Lung (tissue), 12 donors: Measurements from ENCODE around the gene DYRK1A. TPM values are rescaled to one million over a fixed set of nuclear protein-coding genes. Genes with fewer than 3 reads are reported as not detected.

Experiments used
- ATAC-seq: fragments of 200-7000 bp; cut with Tn5 transposase; one replicate; pipeline ENCODE4 v1.9.1; 2020; ENCODE audit warnings: moderate number of reproducible peaks; ENCODE audit not compliant: insufficient read depth, low FRiP score
- DNase-seq, 3 donors: peaks; one replicate each; pipeline ENCODE4 v3.0.0-alpha.2; 2013 to 2017
- H3K27ac ChIP-seq, 2 donors: one replicate each; pipeline ENCODE4 v1.5.1; 2013; ENCODE audit warnings: mild to moderate bottlenecking in 2 of 2, moderate library complexity in 2 of 2, control low read depth in 1 of 2, inconsistent platforms in 1 of 2, low read depth in 1 of 2, low read length in 1 of 2
- H3K27me3 ChIP-seq, 3 donors: one replicate each; pipeline ENCODE4 v1.5.1; 2013; ENCODE audit warnings: low read length in 2 of 3; ENCODE audit not compliant: control insufficient read depth in 3 of 3, insufficient read depth in 3 of 3
- H3K36me3 ChIP-seq, 4 donors: one replicate each; pipeline ENCODE4 v1.5.1; 2013; ENCODE audit warnings: low read length in 4 of 4, mild to moderate bottlenecking in 1 of 4, moderate library complexity in 1 of 4; ENCODE audit not compliant: control insufficient read depth in 4 of 4, insufficient read depth in 4 of 4
- H3K4me1 ChIP-seq, 5 donors: one replicate each; pipeline ENCODE4 v1.5.1; 2013; ENCODE audit warnings: low read length in 5 of 5, mild to moderate bottlenecking in 2 of 5, moderate library complexity in 1 of 5; ENCODE audit not compliant: control insufficient read depth in 5 of 5, insufficient read depth in 5 of 5
- H3K4me3 ChIP-seq: one replicate; pipeline ENCODE4 v1.5.1; 2013; ENCODE audit warnings: mild to moderate bottlenecking, control low read depth, moderate library complexity
- H3K9ac ChIP-seq, 2 donors: one replicate each; pipeline ENCODE4 v1.5.1; 2013; ENCODE audit warnings: low read length in 2 of 2, control low read depth in 1 of 2; ENCODE audit not compliant: insufficient read depth in 1 of 2
- H3K9me3 ChIP-seq, 4 donors: one replicate each; pipeline ENCODE4 v1.5.1; 2013; ENCODE audit warnings: low read length in 3 of 4, mild to moderate bottlenecking in 1 of 4, moderate library complexity in 1 of 4; ENCODE audit not compliant: control insufficient read depth in 4 of 4, insufficient read depth in 3 of 4
- WGBS, 2 donors: extraction: QIAGEN DNeasy Blood & Tissue Kit; methylation state at CpG; one replicate each; pipeline ENCODE4 v1.1.7; 2013; 5-methylcytosine and 5-hydroxymethylcytosine counted together
- polyA plus RNA-seq, 2 donors: library from polyadenylated mRNA; stranded (reverse); fragments of 200-250 nt; gene quantifications; one replicate each; pipeline ENCODE4 v1.2.1, GENCODE V29; 2013
- total RNA-seq, 2 donors: library from RNA; depleted of rRNA in 1 of 2; stranded (reverse); fragments of >200 nt in 1 of 2; gene quantifications; one replicate each; pipeline ENCODE4 v1.2.1, GENCODE V29; 2014 to 2021
- TF ChIP-seq, protein P1 (sequence below): IDR thresholded peaks from 2 replicates; pipeline ENCODE4 v1.5.1; 2012; ENCODE audit warnings: mild to moderate bottlenecking; ENCODE audit errors: control extremely low read depth, extremely low read depth
- donor health status: control.
- donor health status: control.
- donor health status: Bipolar disorder and iron deficiency.
- donor health status: healthy.
- donor health status: DM: yes; HTN: yes; CAD: no.

Gene DYRK1A
- total and polyA plus RNA-seq, 4 donors = 22.1 to 149 (median 43.3) TPM

DNA sequence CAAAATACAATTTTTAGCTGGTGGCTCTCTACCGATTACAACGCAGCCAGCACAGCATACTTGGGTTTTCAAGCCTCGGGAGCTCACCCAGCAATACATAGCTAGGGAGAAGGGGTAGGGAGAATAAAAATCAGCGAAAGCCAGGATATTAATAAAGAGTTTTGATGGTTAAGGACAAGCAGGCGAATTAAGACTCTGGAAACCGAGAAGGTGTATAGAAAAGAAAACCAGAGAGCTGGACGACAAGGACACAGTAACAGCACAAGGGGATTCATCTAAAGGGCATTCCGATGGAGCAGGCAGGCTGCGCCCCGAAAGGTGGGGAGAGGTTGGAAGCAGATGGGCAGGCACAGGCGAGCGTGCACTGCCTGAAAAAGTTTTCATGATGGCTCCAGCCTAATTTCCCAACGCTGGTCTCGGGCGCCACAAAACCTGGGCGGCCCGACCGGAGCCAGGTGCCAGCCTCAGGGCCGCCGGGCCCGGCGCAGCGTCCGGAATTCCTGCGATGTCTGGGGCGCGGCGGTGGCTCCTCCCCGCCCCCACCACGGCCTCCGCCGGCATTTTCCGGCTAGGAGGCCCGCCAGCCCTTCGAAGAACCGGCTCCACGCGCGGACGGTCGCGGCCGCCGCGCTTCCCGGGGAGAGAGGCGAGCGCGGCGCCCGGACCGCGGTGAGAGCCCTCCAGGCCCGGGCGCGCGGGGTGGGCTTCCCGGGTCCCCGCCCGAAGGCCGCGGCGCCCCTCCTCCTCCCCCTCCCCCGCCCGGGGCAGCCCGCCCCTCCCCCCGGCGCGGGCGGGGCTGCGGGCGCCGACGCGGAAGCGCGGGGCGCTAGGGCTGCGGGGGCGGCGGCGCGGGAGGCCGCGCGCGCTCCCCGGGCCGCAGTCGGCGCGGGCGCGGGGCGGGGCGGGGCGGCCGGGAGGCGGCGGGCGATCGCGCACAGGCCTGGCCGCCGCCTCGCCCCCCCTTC lies 774 bp upstream of the DYRK1A start:
- H3K27me3 ChIP-seq = no peaks in the 10 kb centered on the region
- peak overlapping the region; percentile 91 to 98 for H3K9ac ChIP-seq
- DNase-seq = peak in 2 of 3 donors; percentile 73 to 76
- ATAC-seq = peak; percentile 60
- TF ChIP-seq, protein P1, sequence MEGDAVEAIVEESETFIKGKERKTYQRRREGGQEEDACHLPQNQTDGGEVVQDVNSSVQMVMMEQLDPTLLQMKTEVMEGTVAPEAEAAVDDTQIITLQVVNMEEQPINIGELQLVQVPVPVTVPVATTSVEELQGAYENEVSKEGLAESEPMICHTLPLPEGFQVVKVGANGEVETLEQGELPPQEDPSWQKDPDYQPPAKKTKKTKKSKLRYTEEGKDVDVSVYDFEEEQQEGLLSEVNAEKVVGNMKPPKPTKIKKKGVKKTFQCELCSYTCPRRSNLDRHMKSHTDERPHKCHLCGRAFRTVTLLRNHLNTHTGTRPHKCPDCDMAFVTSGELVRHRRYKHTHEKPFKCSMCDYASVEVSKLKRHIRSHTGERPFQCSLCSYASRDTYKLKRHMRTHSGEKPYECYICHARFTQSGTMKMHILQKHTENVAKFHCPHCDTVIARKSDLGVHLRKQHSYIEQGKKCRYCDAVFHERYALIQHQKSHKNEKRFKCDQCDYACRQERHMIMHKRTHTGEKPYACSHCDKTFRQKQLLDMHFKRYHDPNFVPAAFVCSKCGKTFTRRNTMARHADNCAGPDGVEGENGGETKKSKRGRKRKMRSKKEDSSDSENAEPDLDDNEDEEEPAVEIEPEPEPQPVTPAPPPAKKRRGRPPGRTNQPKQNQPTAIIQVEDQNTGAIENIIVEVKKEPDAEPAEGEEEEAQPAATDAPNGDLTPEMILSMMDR = no peak
- no peaks in the 10 kb centered on the region for H3K9me3 ChIP-seq
- WGBS, 2 donors = 0 to 1% methylated on average over 43 to 106 of the region's 106 CpGs
- peak overlapping the region; percentile 93 to 100 for H3K27ac ChIP-seq
- peaks cover 0 to 31% (median 16%) of the 10 kb centered on the region in 5 donors for H3K4me1 ChIP-seq
- H3K36me3 ChIP-seq = no peaks in the 10 kb centered on the region
- H3K4me3 ChIP-seq = peak overlapping the region; percentile 75

DNA sequence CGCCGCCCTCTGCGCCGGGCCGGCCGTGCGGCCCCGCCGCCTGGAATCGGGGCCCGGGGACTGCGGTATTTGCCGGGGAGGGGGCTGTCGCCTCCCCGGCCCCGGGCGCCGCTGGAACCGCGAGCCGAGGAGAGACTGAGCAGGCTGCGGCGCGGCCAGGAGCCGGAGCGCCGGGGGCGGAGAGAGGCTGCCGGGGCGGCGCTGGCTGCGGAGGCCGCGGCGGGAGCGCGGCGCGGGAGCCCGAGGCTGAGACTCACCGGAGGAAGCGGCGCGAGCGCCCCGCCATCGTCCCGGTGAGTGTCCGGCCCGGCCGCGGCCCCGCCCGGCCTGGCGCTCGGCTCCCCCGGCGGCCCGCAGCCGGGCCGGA lies 746 bp downstream of the DYRK1A start:
- 0% methylated on average over 30 to 61 of the region's 61 CpGs for WGBS, 2 donors
- DNase-seq = peak in 1 of 3 donors; percentile 22

GRCh38 chr21:37367703-37368540 lies 1.3 kb downstream of the DYRK1A start:
- DNase-seq = peak; percentile 47 to 59 (median 51)
- no peak for ATAC-seq
- peaks cover 2 to 33% (median 17%) of the 10 kb centered on the region in 5 donors for H3K4me1 ChIP-seq

More for the DNA sequence above, 746 bp downstream of the DYRK1A start:
- TF ChIP-seq, protein P1 = no peak
- no peak for ATAC-seq
- Histone ChIP-seq H3K4me1 (peaks cover 2 to 33% (median 17%) of the 10 kb centered on the region in 5 donors), H3K9me3 (no peaks in the 10 kb centered on the region), H3K27ac (peak overlapping the region; percentile 100), H3K9ac (no peak overlapping the region), H3K36me3 (no peaks in the 10 kb centered on the region), H3K27me3 (no peaks in the 10 kb centered on the region), H3K4me3 (peak overlapping the region; percentile 81)

More at GRCh38 chr21:37367703-37368540, 1.3 kb downstream of the DYRK1A start:
- H3K36me3 ChIP-seq = no peaks in the 10 kb centered on the region
- no peaks in the 10 kb centered on the region for H3K9me3 ChIP-seq
- peak overlapping the region; percentile 82 to 89 for H3K9ac ChIP-seq
- peak overlapping the region; percentile 81 for H3K4me3 ChIP-seq
- TF ChIP-seq, protein P1 = no peak
- H3K27ac ChIP-seq = peak overlapping the region; percentile 100
- WGBS, 2 donors = 1% methylated on average over 49 to 68 of the region's 68 CpGs
- no peaks in the 10 kb centered on the region for H3K27me3 ChIP-seq
